NCI-H748 treated with DMSO at 0.1 percent for 48 hours (cell line): ENCODE data around the gene OTOP1.
"Not testable (repeated sequence)": the region's sequence is repeated elsewhere in the genome, so short reads cannot be mapped to it uniquely, and the experiment has no call there.

Experiments
- DNase-seq: peaks from one replicate; lab custom pipeline; 2025; lab: John Stamatoyannopoulos, UW

The OTOP1 gene

GRCh38 chr4:4227510-4228355, 1.0 kb upstream of the OTOP1 start:
- DNase-seq: no peak

DNA sequence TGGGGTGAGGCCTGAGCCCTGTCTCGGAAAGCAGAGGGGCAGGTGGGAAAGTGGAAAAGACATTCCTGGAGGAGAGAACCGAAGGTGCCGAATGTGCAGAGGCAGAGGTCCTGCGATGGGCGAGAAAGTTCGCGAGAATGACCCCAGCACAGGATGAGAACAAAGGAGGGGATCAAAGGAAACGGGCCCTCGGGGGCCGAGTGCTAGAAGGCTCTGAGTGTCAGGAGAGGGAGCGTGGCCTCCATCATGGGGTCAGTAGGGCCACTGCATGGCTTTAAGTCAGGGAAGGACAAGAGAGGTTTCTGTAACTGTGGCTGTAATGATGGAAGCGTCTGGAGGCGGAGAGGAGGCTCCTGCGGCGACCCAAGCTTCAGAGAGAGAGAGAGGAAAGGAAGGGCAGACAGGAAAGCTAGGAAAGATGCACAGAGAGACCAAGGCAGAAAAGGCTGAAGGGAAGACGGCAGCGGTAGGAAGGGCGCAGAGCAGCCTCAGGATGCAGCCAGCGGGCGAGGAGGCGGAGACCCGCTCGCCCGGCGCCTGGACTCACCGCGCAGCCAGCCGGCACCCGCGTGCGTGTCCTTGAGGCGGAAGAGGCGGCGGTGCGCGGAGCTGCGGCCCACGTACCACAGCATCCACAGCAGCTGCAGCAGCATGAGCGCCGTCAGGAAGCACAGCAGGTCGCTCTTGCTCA, 669 bp downstream of the OTOP1 start:
- no peak for DNase-seq

DNA sequence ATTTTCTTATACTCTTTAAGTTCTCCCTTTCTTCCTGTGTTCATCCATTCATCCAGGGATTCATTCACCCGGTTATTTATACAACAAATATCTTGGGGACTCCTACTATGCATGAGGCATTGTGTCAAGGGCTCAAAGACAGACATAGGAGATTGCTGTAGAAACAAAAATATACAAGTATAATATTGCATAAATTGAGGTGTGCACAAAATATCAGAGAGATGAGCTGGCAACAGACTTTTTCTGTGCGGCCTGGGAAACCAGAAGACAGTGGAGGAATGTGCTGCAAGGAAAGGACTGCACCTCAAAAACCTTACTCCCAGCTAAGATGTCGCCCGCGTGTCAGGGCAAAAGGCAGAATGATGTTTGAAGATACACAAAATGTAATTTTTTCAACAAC, 9.6 kb downstream of the OTOP1 start:
- DNase-seq: no peak

- no peak for DNase-seq
Observed at GRCh38 chr4:4216648-4217047, 10.1 kb downstream of the OTOP1 start.

DNA sequence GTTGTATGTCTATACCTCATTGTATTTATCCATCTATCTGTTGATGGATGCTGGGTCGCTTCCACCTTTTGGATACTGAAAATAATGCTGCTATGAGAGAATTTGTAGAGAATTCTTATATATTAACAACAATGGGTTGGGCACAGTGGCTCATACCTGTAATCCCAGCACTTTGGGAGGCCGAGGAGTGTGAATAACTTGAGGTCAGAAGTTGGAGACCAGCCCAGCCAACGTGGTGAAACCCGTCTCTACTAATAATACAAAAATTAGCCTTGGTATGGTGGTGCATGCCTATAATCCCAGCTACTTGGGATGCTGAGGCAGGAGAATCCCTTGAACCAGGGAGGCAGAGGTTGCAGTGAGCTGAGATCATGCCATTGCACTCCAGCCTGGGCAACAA, 13.1 kb downstream of the OTOP1 start:
- DNase-seq: not testable (repeated sequence)

DNA sequence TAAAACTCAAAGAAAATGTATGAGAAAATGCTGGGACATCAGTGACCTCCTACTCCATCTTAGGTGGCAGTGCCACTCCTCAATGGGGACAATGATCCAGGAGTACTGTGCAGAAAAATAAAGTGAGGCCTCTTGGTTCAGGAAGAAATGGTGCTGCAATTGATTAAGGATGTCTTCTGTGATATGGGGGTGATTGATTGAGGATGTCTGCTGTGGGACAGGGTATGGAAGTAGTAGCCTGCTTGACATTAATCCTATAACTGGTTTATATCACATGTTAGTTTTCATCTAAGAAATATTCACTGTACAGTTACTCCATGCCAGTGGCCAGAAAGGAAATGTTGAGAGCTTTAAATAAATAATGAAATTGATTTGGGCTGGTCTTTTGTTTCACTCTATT, 20.5 kb downstream of the OTOP1 start:
- DNase-seq: no peak

DNA sequence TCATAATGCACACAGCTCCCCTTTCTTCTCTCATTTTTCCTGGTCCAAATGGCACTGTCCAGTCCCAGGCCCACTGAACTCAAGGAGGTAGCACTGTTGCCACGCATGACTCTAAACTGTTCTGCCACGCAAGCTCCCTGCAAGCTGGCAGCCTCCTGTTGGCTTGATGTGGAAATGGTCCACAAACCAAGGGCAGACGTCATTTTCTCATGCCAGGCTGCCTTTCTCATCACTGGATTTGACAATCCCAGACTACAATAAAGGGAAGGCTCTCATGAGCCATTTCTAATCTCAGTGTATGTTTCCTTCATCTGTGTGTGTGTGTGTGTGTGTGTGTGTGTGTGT, 22.4 kb downstream of the OTOP1 start:
- no peak for DNase-seq

DNA sequence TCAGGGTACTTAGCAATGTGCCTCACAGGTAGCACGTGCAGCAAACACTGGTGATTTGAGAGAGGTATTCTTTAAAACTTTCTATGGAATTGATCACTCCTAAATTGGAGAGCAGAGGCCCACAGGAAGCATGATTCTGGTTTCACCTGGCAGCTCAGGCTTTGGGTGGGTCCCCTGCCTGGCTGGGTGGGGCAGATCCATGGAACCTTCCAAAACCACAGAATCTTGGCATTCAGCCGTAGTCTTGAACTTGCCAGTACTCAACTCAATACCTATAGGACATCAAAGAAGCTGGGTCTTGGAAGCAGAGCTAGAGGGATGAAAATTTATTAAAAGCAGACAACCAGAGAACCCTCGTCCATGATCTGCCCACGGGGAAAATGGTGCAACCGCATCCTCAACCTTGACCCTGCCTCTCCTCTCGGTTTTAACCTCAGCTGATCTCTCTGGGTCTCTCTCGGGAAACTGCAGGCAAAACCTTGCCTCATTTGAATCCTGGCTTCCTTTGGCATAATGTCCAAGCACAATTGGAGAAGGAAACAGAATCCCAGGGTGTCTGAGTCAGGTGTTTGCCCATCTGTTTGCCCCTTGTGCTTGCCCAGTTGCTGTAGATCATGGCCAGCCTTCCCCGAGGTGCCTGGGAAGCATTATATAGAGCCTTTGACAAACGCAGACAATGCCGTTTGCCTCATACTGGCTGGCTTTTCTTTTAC, 22.9 kb downstream of the OTOP1 start:
- DNase-seq: no peak

GRCh38 chr4:4202510-4202909, 24.2 kb downstream of the OTOP1 start:
- no peak for DNase-seq

GRCh38 chr4:4200624-4201023, 26.1 kb downstream of the OTOP1 start:
- no peak for DNase-seq

DNA sequence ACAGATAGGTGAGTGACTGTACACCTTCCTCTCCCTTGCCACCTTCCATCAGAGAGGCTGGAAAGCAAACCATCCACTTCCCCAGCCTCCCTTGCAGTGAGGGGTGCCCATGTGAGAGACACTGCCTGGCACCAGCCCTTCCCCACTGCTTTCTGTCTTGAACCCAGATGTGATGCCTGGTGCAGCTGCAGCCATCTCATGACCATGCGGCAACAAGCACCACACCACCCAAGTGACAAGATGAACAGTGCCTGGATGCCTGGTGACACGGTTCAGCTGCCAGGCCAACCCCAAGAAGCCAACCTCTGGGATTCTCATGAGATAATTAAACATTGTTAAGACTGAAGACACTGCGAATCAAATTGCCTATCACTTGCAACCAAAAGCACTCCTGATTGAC, 31.4 kb downstream of the OTOP1 start:
- DNase-seq: no peak

- not testable (repeated sequence) for DNase-seq
Observed at GRCh38 chr4:4188557-4188956, 38.2 kb downstream of the OTOP1 start.

DNA sequence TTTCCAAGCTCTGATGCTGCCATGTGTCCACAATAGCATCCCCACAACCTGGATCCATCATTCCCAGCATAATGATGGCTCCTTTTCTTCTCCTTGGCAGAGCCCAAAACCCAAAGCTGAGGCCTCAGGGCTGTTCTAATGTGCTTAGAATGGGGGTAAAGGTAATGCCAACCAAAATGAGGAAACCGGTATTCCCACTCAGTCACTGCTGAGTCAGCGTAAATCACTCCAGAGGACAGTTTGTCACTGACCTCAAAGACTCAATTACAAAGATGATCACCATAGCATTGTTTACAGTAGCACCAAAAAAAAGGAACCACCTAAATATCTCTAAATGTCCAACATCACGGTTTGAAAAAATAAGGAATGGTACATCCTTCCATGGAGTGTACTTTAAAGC, 41.2 kb downstream of the OTOP1 start:
- no peak for DNase-seq

DNA sequence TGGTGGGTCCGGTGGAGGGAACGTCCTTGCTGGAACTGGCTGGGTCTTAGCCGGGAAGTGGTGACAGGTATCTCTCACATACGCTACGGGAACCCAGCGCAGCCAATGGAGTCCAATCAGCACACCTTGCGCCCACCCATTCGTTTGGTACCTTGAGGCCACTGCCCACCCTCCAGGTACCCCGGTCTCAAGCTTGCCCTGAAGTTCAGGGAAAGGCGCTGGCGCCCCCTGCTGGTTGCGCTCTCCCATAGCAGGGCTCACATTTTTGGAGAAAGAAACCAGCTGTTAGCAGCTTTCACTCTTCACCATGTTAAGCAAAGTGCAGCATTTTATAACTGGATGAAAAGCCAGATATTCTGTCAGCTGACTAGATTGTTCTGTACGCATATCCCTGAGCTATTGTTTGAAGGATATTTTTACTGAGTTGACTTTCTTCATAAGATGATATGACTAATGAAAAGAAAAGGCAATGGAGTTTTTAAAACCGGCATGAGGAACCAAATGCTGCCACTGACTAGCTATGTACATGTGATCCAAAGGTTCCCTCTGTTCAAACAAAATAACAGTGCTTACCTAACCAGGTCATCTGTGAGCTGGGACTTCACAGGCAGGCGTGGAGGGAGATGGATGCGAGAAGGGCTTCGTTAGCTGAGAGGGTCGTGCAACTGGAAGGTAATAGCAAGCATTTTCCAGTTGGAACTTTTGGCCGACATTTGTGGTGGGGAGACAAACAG, 43.7 kb downstream of the OTOP1 start:
- no peak for DNase-seq

- DNase-seq: no peak
Observed at GRCh38 chr4:4170596-4171150, 56.1 kb downstream of the OTOP1 start.

DNA sequence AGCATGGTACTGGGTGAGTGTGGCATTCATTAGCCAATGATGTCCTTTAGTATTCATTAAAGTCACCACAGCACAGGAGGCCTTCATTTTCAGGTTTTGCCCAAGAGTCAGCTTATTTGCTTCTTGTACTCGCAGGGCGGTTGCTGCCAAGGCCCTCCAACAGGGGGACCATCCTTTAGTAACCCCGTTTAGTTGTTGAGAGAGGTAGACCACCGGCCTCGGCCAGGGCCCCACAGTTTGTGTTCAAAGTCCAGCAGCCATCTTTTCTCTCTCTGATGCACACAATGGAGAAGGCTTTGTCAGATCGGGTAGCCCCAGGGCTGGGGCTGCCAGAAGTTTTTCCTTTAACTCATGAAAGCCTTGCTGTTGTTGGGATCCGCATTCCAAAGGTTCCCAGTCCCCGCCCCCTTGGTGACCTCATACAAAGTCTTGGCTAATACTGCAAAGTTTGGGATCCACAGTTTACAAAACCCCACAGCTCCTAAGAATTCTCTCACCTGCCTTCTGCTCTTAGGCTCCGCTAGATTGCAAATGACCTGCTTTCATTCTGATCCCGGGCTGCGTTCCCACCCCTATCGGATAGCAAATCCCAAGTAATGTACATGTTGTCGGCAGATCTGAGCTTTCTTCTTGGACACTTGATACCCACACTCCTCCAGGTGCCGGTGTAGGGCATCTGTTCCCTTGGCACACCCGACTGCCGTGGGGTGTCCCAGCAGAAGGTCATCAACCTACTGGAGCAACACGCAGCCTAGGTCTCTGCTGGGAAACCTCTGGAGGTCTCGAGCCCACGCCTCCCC, 58.5 kb downstream of the OTOP1 start:
- DNase-seq: not testable (repeated sequence)

DNA sequence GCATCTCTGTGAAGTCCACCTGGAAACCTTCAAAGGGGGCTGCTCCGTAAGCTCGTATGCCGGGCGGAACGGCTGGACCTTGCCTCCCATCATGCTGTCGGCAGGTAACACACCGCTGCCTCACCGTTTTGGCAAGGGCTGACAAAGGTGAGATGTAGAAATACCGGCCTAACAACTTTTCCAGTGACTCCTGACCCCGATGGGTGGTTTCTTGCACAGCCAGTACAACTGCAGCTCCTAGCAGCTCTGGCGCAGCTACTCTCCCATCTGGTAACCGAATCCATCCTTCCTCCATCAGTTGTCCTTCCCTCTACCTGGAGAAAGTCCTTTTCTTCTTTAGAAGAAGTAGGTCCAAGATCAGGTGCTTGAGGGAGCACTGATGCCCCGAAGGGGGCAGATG, 59.7 kb downstream of the OTOP1 start:
- not testable (repeated sequence) for DNase-seq

DNA sequence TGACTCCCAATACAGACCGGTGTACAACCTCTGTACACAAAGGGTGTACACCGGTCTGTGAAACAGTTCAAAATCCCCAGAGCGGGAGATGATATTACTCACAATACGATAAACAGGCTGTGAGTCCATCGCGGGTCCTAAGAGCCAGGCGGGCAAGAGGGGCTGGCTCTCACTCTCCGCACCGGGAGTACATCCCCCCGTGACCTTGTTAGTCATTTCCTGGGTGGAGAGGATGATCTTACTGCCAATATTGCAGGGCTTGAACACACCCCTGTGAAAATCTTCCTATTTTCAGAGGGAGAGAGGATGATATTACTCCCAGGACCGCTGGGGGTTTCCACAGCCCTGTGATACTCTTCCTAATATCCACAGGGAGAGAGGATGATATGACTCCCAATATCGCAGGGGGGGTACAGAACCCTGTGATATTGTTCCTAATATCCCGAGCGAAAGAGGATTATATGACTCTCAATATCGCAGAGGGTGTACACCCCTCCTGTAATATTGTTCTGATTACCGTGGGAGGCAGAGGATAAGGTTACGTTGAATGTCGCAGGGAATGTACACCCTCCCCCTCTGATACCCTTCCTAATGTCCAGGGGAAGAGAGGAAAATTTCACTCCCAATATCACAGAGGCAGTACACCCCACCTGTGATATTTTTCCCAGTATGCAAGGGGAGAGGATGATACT, 60.9 kb downstream of the OTOP1 start:
- not testable (repeated sequence) for DNase-seq

DNA sequence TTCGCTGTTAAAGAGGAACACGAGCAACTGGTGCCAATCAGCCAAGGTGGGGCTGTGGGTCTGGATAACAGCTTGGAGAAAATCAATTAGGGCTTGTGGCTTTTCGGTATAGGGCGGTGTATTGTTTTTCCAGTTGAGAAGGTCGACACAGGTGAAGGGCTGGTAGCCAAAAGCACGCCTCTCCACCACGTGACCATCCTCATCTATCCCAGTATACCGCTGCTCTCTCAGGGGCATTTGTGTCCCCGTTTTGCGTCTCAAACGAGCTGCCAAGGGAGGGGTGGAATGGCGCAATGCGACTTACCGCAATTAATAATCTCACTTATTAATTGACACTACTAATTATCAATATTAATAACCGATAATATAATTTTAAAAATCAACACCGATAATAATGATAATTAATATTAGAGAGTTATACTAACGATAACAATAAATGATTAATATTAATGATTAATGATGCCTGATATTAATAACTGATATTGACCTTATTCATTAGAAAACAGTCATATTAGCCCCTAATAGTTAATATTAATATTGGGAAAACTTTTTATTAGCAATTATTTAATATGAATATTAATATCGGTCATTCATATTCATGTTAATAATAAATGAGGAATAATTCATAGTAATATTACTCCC, 62.1 kb downstream of the OTOP1 start:
- not testable (repeated sequence) for DNase-seq

- DNase-seq: not testable (repeated sequence)
Observed at GRCh38 chr4:4162186-4162585, 64.5 kb downstream of the OTOP1 start.
